ENCODE results near the gene LYSMD3. TPM values are rescaled to one million over a fixed set of nuclear protein-coding genes. Genes with fewer than 3 reads are reported as not detected.

LYSMD3 gene
- total RNA-seq, 4 donors from 2014 or later, result 12.9 to 21.2 (median 16.3) TPM

DNA sequence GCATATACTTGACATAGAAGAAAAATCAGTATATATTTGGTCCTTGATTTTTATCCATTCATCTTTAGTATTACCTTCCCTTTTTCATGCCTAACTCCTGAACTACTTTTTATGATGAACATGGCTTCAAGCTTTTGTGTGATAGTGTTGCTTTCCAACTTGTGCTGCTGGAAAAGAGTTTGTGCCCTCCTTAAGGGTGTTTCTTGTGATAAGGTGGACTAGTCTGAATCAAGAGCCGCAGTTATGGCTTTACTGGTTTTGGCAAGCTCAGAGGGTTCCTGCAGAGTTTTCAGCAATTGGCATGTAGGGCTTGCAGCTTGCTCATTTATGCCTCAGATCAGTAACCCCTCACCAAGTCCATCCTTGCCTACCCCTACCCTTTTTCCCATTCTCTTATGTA, 34.2 kb downstream of the LYSMD3 start:
- no peak for TF ChIP-seq POLR2AphosphoS5 (IDR thresholded peaks at IDR 0.05)
- no peak for TF ChIP-seq POLR2A (IDR thresholded peaks at IDR 0.05; ENCODE audit: low read depth)
- Histone ChIP-seq H3K27ac (replicated peaks in 1 of 4) (no peak overlapping the region), H3K27me3 (no peaks in the 10 kb centered on the region), H3K9me3 (no peaks in the 10 kb centered on the region), H3K4me1 (no peaks in the 10 kb centered on the region), H3K36me3 (peaks cover 0 to 8% (median 0%) of the 10 kb centered on the region in 4 donors), H3K4me3 (no peak overlapping the region)
- 100% methylated on average over 1 of the region's 1 CpG for WGBS
- no peak for DNase-seq (ENCODE audit: extremely low spot score)
- intact Hi-C loops (cut with DNase I), result no loop called here

DNA sequence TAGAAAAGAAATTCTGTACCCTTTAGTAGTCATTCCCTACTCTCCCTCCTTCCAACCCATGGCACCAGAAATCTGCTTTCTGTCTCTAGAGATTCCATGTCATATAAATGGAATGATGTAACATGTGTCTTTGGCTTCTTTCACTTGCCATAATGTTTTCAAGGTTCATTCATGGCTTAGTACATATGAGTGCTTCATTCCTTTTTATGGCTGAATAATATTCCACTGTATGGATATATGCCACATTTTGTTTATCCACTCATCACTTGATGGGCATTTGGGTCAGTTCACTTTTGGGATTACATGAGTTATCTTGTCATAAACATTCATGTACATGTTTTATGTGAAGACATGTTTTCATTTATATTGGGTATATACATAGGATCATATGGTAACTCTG, 35.3 kb downstream of the LYSMD3 start:
- intact Hi-C loops (cut with DNase I), result no loop called here
- TF ChIP-seq POLR2A (IDR thresholded peaks at IDR 0.05; ENCODE audit: low read depth), result no peak
- TF ChIP-seq, protein P1, sequence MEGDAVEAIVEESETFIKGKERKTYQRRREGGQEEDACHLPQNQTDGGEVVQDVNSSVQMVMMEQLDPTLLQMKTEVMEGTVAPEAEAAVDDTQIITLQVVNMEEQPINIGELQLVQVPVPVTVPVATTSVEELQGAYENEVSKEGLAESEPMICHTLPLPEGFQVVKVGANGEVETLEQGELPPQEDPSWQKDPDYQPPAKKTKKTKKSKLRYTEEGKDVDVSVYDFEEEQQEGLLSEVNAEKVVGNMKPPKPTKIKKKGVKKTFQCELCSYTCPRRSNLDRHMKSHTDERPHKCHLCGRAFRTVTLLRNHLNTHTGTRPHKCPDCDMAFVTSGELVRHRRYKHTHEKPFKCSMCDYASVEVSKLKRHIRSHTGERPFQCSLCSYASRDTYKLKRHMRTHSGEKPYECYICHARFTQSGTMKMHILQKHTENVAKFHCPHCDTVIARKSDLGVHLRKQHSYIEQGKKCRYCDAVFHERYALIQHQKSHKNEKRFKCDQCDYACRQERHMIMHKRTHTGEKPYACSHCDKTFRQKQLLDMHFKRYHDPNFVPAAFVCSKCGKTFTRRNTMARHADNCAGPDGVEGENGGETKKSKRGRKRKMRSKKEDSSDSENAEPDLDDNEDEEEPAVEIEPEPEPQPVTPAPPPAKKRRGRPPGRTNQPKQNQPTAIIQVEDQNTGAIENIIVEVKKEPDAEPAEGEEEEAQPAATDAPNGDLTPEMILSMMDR (IDR thresholded peaks at IDR 0.05), result no peak
- no peak for TF ChIP-seq EP300 (IDR thresholded peaks at IDR 0.05)
- no peak for TF ChIP-seq POLR2AphosphoS5 (IDR thresholded peaks at IDR 0.05)
- no peak for DNase-seq (ENCODE audit: extremely low spot score)

DNA sequence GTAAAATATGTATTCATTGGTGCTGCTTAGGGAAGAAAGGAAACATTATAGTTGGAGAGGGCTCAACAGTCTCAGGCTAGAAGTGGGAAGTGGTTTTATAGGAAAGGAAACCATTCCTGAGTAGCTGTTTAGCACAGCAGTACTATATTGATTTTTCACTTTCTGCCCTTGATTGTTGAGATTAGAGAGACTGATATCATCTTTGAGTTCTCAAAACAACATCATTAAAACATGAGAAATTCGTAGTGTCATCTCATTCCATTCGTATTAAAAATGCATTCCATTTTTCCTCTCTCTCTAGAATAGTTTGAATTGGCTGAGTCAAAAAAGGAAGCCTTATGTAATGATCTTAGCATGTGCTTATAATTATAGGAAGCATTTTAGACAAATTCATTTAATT, 40.6 kb downstream of the LYSMD3 start:
- no peak for DNase-seq (ENCODE audit: extremely low spot score)
- TF ChIP-seq, protein P1 (IDR thresholded peaks at IDR 0.05), result no peak
- TF ChIP-seq POLR2A (IDR thresholded peaks at IDR 0.05; ENCODE audit: low read depth), result no peak
- TF ChIP-seq EP300 (IDR thresholded peaks at IDR 0.05), result no peak
- TF ChIP-seq POLR2AphosphoS5 (IDR thresholded peaks at IDR 0.05), result no peak
- 25% methylated on average over 2 of the region's 2 CpGs for WGBS
- Histone ChIP-seq H3K27me3 (no peaks in the 10 kb centered on the region), H3K27ac (replicated peaks in 1 of 4) (no peak overlapping the region), H3K4me3 (no peak overlapping the region), H3K36me3 (no peaks in the 10 kb centered on the region), H3K9me3 (no peaks in the 10 kb centered on the region), H3K4me1 (no peaks in the 10 kb centered on the region)
- intact Hi-C loops (cut with DNase I), result no loop called here

More for the DNA sequence above, 35.3 kb downstream of the LYSMD3 start:
- no peaks in the 10 kb centered on the region for H3K4me1 ChIP-seq
- no peaks in the 10 kb centered on the region for H3K9me3 ChIP-seq
- H3K36me3 ChIP-seq, result peaks cover 0 to 8% (median 0%) of the 10 kb centered on the region in 4 donors
- H3K4me3 ChIP-seq, result no peak overlapping the region
- H3K27ac ChIP-seq (replicated peaks in 1 of 4), result no peak overlapping the region
- H3K27me3 ChIP-seq, result no peaks in the 10 kb centered on the region

DNA sequence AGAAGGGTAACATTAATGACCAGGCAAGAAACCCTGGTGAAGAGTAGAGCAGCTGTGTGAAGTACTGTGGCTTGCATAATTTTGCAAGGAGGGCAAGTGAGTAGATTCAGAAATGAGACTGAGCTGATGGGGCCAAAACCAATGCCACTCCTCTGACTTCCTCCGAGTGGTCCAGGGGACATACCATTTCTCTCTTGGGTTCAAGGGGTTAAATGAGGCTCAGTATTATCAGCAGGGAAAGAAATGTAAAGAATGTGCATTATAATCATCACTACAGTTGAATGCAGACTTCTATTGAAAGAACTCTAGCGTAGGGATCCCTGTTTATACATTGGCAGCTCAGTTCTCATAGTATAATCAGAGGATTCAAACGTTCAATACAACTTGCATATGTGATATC, 44.8 kb downstream of the LYSMD3 start:
- Histone ChIP-seq H3K27me3 (no peaks in the 10 kb centered on the region), H3K4me1 (no peaks in the 10 kb centered on the region), H3K4me3 (no peak overlapping the region), H3K27ac (replicated peaks in 1 of 4) (no peak overlapping the region), H3K9me3 (no peaks in the 10 kb centered on the region), H3K36me3 (no peaks in the 10 kb centered on the region)
- DNase-seq (ENCODE audit: extremely low spot score), result no peak
- 63% methylated on average over 3 of the region's 3 CpGs for WGBS
- intact Hi-C loops (cut with DNase I), result no loop called here
- TF ChIP-seq, protein P1 (IDR thresholded peaks at IDR 0.05), result no peak
- TF ChIP-seq POLR2A (IDR thresholded peaks at IDR 0.05; ENCODE audit: low read depth), result no peak
- no peak for TF ChIP-seq EP300 (IDR thresholded peaks at IDR 0.05)
- TF ChIP-seq POLR2AphosphoS5 (IDR thresholded peaks at IDR 0.05), result no peak

DNA sequence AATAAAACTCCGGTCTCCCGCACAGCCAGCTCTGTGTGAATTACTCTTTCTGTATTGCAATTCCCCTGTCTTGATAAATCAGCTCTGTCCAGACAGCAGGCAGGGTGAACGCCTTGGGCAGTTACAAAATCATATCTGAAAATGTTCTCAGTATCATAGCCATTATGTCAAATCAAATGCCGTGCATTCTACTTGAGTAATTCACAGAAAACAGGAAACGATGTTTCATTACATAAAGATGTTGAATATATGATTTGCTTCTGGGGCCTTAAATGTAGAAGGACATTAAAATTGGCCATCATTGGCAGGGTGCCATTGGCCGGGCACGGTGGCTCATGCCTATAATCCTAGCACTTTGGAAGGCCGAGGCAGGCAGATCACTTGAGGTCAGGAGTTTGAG, 46.2 kb downstream of the LYSMD3 start:
- H3K27me3 ChIP-seq, result no peaks in the 10 kb centered on the region
- no peaks in the 10 kb centered on the region for H3K36me3 ChIP-seq
- no peak overlapping the region for H3K27ac ChIP-seq (replicated peaks in 1 of 4)
- no peaks in the 10 kb centered on the region for H3K4me1 ChIP-seq
- TF ChIP-seq POLR2AphosphoS5 (IDR thresholded peaks at IDR 0.05) (no peak), EP300 (IDR thresholded peaks at IDR 0.05) (no peak), POLR2A (IDR thresholded peaks at IDR 0.05; ENCODE audit: low read depth) (no peak)
- TF ChIP-seq, protein P1 (IDR thresholded peaks at IDR 0.05), result no peak
- no peaks in the 10 kb centered on the region for H3K9me3 ChIP-seq
- 85% methylated on average over 8 of the region's 8 CpGs for WGBS
- intact Hi-C loops (cut with DNase I), result no loop called here
- H3K4me3 ChIP-seq, result no peak overlapping the region
- no peak for DNase-seq (ENCODE audit: extremely low spot score)
